ENCODE data around the gene MINDY4B.

DNA sequence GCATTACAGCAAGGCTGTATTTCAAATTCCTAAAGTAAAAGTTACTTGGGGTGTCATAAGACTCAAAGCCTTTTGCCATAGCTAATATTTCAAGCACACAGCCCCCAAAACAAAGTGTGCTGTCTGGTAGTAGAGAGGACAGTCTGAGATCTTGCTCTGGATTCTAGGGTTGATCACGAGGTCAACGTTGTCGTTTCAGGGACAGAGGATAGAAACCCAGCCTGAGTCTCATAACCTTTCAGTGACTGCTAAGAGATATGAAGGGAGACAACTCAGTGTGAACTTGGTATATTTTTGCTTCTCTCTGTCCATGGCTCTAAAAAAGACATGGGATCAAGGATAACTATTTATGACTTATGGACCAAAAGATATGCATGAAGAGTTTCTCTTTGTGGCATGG is 25.6 kb upstream of the MINDY4B start:
- TF ChIP-seq SP2 (IDR thresholded peaks at IDR 0.05; ENCODE audit: low read length) (no peak), ZNF274 (IDR thresholded peaks at IDR 0.05; ENCODE audit: borderline replicate concordance, extremely low read depth, low read length) (no peak), HDAC6 (IDR thresholded peaks at IDR 0.05; ENCODE audit: low read depth, low read length) (no peak), EP300 (IDR thresholded peaks at IDR 0.05; ENCODE audit: borderline replicate concordance in 1 of 2, low read depth in 2 of 2, low read length in 2 of 2) (no peak), POLR2AphosphoS5 (IDR thresholded peaks at IDR 0.05; ENCODE audit: low read depth, low read length) (no peak), BRCA1 (IDR thresholded peaks at IDR 0.05; ENCODE audit: low read depth, low read length) (no peak), HDAC2 (IDR thresholded peaks at IDR 0.05; ENCODE audit: borderline replicate concordance in 1 of 2, low read depth in 2 of 2, low read length in 2 of 2) (no peak), SIRT6 (IDR thresholded peaks at IDR 0.05; ENCODE audit: low read length) (no peak)
- TF ChIP-seq, protein P1, sequence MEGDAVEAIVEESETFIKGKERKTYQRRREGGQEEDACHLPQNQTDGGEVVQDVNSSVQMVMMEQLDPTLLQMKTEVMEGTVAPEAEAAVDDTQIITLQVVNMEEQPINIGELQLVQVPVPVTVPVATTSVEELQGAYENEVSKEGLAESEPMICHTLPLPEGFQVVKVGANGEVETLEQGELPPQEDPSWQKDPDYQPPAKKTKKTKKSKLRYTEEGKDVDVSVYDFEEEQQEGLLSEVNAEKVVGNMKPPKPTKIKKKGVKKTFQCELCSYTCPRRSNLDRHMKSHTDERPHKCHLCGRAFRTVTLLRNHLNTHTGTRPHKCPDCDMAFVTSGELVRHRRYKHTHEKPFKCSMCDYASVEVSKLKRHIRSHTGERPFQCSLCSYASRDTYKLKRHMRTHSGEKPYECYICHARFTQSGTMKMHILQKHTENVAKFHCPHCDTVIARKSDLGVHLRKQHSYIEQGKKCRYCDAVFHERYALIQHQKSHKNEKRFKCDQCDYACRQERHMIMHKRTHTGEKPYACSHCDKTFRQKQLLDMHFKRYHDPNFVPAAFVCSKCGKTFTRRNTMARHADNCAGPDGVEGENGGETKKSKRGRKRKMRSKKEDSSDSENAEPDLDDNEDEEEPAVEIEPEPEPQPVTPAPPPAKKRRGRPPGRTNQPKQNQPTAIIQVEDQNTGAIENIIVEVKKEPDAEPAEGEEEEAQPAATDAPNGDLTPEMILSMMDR (IDR thresholded peaks at IDR 0.05; ENCODE audit: control extremely low read depth in 1 of 3, insufficient read depth in 1 of 3, low read depth in 1 of 3, low read length in 3 of 3): no peak
- TF ChIP-seq, protein P2, sequence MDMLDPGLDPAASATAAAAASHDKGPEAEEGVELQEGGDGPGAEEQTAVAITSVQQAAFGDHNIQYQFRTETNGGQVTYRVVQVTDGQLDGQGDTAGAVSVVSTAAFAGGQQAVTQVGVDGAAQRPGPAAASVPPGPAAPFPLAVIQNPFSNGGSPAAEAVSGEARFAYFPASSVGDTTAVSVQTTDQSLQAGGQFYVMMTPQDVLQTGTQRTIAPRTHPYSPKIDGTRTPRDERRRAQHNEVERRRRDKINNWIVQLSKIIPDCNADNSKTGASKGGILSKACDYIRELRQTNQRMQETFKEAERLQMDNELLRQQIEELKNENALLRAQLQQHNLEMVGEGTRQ (IDR thresholded peaks at IDR 0.05; ENCODE audit: low read length): no peak

Measured in H1 (cell line).